Endothelial cell of umbilical vein (primary cell): Measurements from ENCODE around the gene SECISBP2. TPM values are rescaled to one million over a fixed set of nuclear protein-coding genes. Genes with fewer than 3 reads are reported as not detected.

ENCODE experiments used
- BruUV-seq: library from RNA; stranded (reverse); fragments of 400-500 nt; replicated peaks from 2 replicates; lab custom pipeline; 2021; lab: Mats Ljungman, UMichigan
- CTCF ChIA-PET: fragments of 300-600, 350-600 bp; sonication (Branson Sonifier 250); formaldehyde crosslinking; loops from one replicate; lab custom pipeline; 2021; ENCODE audit warnings: antibody characterized with exemption, inconsistent platforms; lab: Charles Lee
- POLR2A ChIA-PET: fragments of 300-600, 350-600 bp; sonication (Branson Sonifier 250); formaldehyde crosslinking; loops from one replicate; lab custom pipeline; 2021; ENCODE audit warnings: antibody characterized with exemption, inconsistent platforms; lab: Charles Lee
- DNase-seq: peaks from one replicate; pipeline ENCODE4 v3.0.0-alpha.2; 2011; ENCODE audit warnings: low read depth, low spot score
- FAIRE-seq: peaks from 2 replicates; lab custom pipeline; 2011; peaks lifted over from hg19 to GRCh38; lab: Jason Lieb, UNC
- H2AFZ ChIP-seq: 2 replicates; pipeline ENCODE4 v1.6.0; 2012; ENCODE audit warnings: low read depth, low read length, control low read depth, inconsistent platforms
- H3K27ac ChIP-seq: 2 replicates; pipeline ENCODE4 v1.5.1; 2011; ENCODE audit warnings: low read depth, mild to moderate bottlenecking, control low read depth, low read length, moderate library complexity; ENCODE audit not compliant: insufficient read depth
- H3K27me3 ChIP-seq, 2 experiments: 2 replicates each; pipeline versions ENCODE4 v1.6.0 to v1.6.1; 2011; ENCODE audit warnings: low read length in 2 of 2, mixed read lengths in 1 of 2; ENCODE audit not compliant: control insufficient read depth in 2 of 2, insufficient read depth in 2 of 2
- H3K36me3 ChIP-seq, 2 experiments: 2 replicates in 1 of 2; 3 replicates in 1 of 2; pipeline ENCODE4 v1.5.1; 2011; ENCODE audit warnings: low read length in 2 of 2, mild to moderate bottlenecking in 1 of 2, moderate library complexity in 1 of 2; ENCODE audit not compliant: control insufficient read depth in 2 of 2, insufficient read depth in 2 of 2; ENCODE audit errors: extremely low read depth in 1 of 2
- H3K4me1 ChIP-seq: 3 replicates; pipeline ENCODE4 v1.5.1; 2011; ENCODE audit warnings: mild to moderate bottlenecking, low read length; ENCODE audit not compliant: control insufficient read depth, insufficient read depth; ENCODE audit errors: extremely low read depth
- H3K4me2 ChIP-seq: 2 replicates; pipeline ENCODE4 v1.6.1; 2011; ENCODE audit warnings: low read length, control low read depth, mixed read lengths; ENCODE audit not compliant: insufficient read depth
- H3K4me3 ChIP-seq, 3 experiments: fragments of 200-600 bp in 1 of 3; sonication (generic), shearing (Covaris generic) in 1 of 3; replicated peaks in 1 of 3; 2 replicates each; pipeline ENCODE4 v1.5.1; 2011 to 2016; ENCODE audit warnings: control low read depth in 3 of 3, low read length in 3 of 3, mild to moderate bottlenecking in 2 of 3, inconsistent platforms in 1 of 3, low read depth in 1 of 3, moderate library complexity in 1 of 3; ENCODE audit not compliant: insufficient read depth in 1 of 3
- H3K79me2 ChIP-seq: 2 replicates; pipeline ENCODE4 v1.6.0; 2012; ENCODE audit warnings: low read length, inconsistent platforms; ENCODE audit not compliant: control insufficient read depth, insufficient read depth
- H3K9ac ChIP-seq: replicated peaks from 2 replicates; pipeline ENCODE3; 2011; ENCODE audit warnings: low read length, control low read depth; ENCODE audit not compliant: insufficient read depth; ENCODE audit errors: extremely low read depth
- H3K9me1 ChIP-seq: replicated peaks from 3 replicates; pipeline ENCODE4 v1.6.0; 2011; ENCODE audit warnings: mild to moderate bottlenecking, low read length; ENCODE audit not compliant: control insufficient read depth, insufficient read depth; ENCODE audit errors: extremely low read depth
- H3K9me3 ChIP-seq: replicated peaks from 2 replicates; pipeline ENCODE4 v1.5.1; 2012; ENCODE audit warnings: low read length, inconsistent platforms; ENCODE audit not compliant: control insufficient read depth, insufficient read depth
- H4K20me1 ChIP-seq: replicated peaks from 2 replicates; pipeline ENCODE3; 2011; ENCODE audit warnings: mild to moderate bottlenecking, low read length; ENCODE audit not compliant: control insufficient read depth, insufficient read depth; ENCODE audit errors: extremely low read depth
- JUN ChIP-seq: IDR thresholded peaks from 2 replicates; pipeline ENCODE4 v1.6.1; 2011; ENCODE audit warnings: borderline replicate concordance, low read depth; ENCODE audit not compliant: insufficient read length, insufficient read depth
- dilution Hi-C: fragments of 300-500 bp; cut with MboI; formaldehyde crosslinking; loops from one replicate; pipeline ENCODE4 v1.15.0; 2019; ENCODE audit warnings: low sequenced_read_pairs; ENCODE audit not compliant: extremely low pct_ligation_motif_present
- intact Hi-C: fragments of 100-400 bp; cut with micrococcal nuclease; formaldehyde crosslinking; loops from one replicate; pipeline ENCODE4 v1.10.0; 2022
- polyA plus RNA-seq, 4 experiments: library from polyadenylated mRNA; depleted of rRNA in 3 of 4; stranded (reverse) in 3 of 4; unstranded in 1 of 4; fragments of >200 nt; gene quantifications; 2 replicates each; pipeline versions ENCODE4 v1.2.1 to v1.2.3, GENCODE V29; 2011 to 2012; ENCODE audit warnings: missing spikeins in 1 of 4
- total RNA-seq: library from RNA; stranded (reverse); gene quantifications from 2 replicates; pipeline ENCODE4 v1.2.3, GENCODE V29; 2021
- TF ChIP-seq, protein P1 (sequence below), 2 donors: IDR thresholded peaks; 1 replicate in 1 of 2; 2 replicates in 1 of 2; pipeline ENCODE4 v1.5.1; 2011; ENCODE audit warnings: low read length in 2 of 2, mild to moderate bottlenecking in 2 of 2, moderate library complexity in 2 of 2, control low read depth in 1 of 2, inconsistent platforms in 1 of 2, low read depth in 1 of 2; ENCODE audit not compliant: insufficient read depth in 1 of 2; ENCODE audit errors: extremely low read depth in 1 of 2

The SECISBP2 gene
- total and polyA plus RNA-seq, 2 donors (not counting 3 experiments of a cell fraction or from before 2014, with no cell fraction given), result 22.7 to 36.3 TPM

DNA sequence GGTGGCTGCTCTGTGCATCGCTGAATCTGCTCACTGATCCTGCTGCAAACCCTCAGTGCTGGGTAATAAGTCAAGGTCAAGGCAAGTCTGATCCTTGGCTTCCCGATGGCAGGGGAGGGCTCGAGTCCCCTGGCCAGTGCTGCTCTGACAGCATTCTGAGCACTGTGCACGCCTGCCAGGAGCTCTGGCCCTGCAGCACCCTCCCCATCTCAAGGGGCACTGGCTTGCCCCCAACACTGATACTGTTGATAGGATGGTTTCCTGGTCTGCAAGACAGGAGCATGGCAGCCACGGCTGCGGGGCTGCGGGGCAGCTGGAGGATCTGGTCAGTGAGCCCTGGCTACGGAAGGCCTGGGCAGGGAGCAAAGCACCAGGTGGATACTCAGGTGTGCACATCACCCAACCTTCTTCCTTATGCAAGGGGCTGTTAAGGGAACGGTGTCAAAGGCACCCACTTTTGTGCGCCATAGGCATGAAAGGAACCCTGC, 71.8 kb downstream of the SECISBP2 start:
- CTCF ChIA-PET, result interaction anchor here (0.7 to 1.8 kb wide), 2 partner anchors 12 to 159 kb away, joined by 3 to 13 read pairs; no protein-coding TSS in a partner anchor
- no peak for FAIRE-seq
- H3K79me2 ChIP-seq, result no peaks in the 10 kb centered on the region
- H3K9me1 ChIP-seq, result no peaks in the 10 kb centered on the region
- intact Hi-C loops (no loop called here), dilution Hi-C loops (no loop called here)
- no peaks in the 10 kb centered on the region for H3K27me3 ChIP-seq
- H3K27ac ChIP-seq, result no peak overlapping the region
- BruUV-seq, result no TSS peak
- no peaks in the 10 kb centered on the region for H4K20me1 ChIP-seq
- no peak overlapping the region for H3K9ac ChIP-seq
- POLR2A ChIA-PET, result no interaction called here
- no peaks in the 10 kb centered on the region for H3K9me3 ChIP-seq
- H3K4me1 ChIP-seq, result no peaks in the 10 kb centered on the region
- DNase-seq, result no peak
- peaks cover 0 to 17% of the 10 kb centered on the region in 2 experiments for H3K36me3 ChIP-seq
- H2AFZ ChIP-seq, result no peak overlapping the region
- no peak for TF ChIP-seq JUN
- H3K4me3 ChIP-seq, result no peak overlapping the region
- no peak overlapping the region for H3K4me2 ChIP-seq

DNA sequence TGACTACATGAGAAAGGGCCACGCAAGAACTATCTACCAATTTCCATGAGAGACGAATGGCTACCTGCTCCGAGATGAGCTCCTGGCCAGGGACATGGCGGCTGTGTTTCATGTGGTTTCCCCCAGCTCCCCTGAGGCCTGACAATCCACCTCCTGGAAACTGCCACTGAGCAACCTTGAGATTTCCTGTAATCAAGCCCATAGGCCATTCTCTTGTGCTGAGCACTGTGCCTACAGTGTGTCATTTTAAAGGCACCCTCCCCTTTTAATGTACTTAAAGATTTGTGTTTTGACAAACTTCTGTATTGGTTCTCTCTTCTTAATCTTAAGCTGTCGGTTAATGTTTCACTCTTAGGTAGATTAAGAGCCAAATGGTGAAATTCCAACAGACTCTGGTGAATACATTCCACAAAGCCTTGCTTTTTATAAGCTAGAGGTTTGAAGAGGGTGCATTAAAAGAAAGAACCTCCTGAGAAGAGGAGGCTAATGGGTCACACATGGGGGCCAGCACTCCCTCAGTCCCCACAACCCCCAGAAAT, 72.3 kb downstream of the SECISBP2 start:
- CTCF ChIA-PET, result interaction anchor here (1.8 kb wide), 1 partner anchor 158 kb away, joined by 13 read pairs; no protein-coding TSS in a partner anchor
- dilution Hi-C loops, result no loop called here
- H3K27me3 ChIP-seq, result no peaks in the 10 kb centered on the region
- peaks cover 0 to 17% of the 10 kb centered on the region in 2 experiments for H3K36me3 ChIP-seq
- POLR2A ChIA-PET, result no interaction called here
- H3K79me2 ChIP-seq, result no peaks in the 10 kb centered on the region
- no peak overlapping the region for H3K9ac ChIP-seq
- TF ChIP-seq, protein P1, sequence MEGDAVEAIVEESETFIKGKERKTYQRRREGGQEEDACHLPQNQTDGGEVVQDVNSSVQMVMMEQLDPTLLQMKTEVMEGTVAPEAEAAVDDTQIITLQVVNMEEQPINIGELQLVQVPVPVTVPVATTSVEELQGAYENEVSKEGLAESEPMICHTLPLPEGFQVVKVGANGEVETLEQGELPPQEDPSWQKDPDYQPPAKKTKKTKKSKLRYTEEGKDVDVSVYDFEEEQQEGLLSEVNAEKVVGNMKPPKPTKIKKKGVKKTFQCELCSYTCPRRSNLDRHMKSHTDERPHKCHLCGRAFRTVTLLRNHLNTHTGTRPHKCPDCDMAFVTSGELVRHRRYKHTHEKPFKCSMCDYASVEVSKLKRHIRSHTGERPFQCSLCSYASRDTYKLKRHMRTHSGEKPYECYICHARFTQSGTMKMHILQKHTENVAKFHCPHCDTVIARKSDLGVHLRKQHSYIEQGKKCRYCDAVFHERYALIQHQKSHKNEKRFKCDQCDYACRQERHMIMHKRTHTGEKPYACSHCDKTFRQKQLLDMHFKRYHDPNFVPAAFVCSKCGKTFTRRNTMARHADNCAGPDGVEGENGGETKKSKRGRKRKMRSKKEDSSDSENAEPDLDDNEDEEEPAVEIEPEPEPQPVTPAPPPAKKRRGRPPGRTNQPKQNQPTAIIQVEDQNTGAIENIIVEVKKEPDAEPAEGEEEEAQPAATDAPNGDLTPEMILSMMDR (IDR thresholded peaks at IDR 0.05; ENCODE audit: extremely low read depth in 1 of 2, insufficient read depth in 1 of 2, low read depth in 1 of 2, low read length in 2 of 2), result no peak
- H3K4me3 ChIP-seq, result no peak overlapping the region
- DNase-seq (no peak), FAIRE-seq (no peak)
- H2AFZ ChIP-seq, result no peak overlapping the region
- intact Hi-C loops, result no loop called here
- no peak overlapping the region for H3K27ac ChIP-seq
- no peaks in the 10 kb centered on the region for H3K9me3 ChIP-seq
- no TSS peak for BruUV-seq
- H3K9me1 ChIP-seq, result no peaks in the 10 kb centered on the region
- no peaks in the 10 kb centered on the region for H3K4me1 ChIP-seq
- no peaks in the 10 kb centered on the region for H4K20me1 ChIP-seq
- no peak overlapping the region for H3K4me2 ChIP-seq
